KG1 (cell line): ENCODE measurements around the gene GNB5.
"Not testable (repeated sequence)": the region's sequence is repeated elsewhere in the genome, so short reads cannot be mapped to it uniquely, and the experiment has no call there.

Source experiments
- DNase-seq: peaks from one replicate; lab custom pipeline; 2025; lab: John Stamatoyannopoulos, UW

The GNB5 gene

DNA sequence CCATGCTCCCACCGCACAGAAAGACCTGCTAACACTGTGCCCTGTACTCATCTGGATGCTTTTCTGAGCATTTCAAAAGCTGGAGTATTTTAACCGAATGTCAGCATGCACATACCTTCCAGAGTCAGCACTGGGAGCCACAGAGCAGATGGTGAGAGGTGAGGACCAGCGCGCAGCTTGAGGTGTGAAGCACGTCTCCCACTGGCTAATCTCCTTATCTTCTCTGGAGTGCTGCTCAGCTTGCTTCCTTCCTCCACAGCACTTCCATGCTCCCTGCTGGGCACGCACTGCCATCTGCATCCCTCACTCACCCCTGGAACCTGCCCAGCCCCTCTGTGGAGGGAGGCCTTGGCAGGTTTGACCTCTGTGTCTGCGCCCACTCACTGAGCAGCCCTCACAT, at the start of gene GNB5:
TSS of gene GNB5 (minus strand) at position 186 of the 400 bp plus-strand sequence. CDS start 6,716 bp downstream, outside the sequence.
- DNase-seq: no peak

DNA sequence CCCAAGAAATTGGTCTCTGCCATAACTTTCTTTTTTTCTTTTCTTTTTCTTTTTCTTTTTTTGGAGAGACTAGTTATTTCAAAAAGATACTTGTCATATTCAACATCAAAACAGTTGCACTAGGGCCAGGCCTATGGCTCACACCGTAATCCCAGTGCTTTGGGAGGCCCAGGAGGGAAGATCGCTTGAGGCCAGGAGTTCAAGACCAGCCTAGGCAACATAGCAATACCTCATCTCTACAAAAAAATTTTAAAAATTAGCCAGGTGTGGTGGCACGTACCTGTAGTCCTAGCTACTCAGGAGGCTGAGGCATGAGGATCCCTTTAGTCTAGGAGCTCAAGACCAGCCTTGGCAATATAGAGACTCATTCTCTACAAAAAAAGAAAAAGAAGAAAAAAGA, 49.0 kb upstream of the GNB5 start:
- no peak for DNase-seq

DNA sequence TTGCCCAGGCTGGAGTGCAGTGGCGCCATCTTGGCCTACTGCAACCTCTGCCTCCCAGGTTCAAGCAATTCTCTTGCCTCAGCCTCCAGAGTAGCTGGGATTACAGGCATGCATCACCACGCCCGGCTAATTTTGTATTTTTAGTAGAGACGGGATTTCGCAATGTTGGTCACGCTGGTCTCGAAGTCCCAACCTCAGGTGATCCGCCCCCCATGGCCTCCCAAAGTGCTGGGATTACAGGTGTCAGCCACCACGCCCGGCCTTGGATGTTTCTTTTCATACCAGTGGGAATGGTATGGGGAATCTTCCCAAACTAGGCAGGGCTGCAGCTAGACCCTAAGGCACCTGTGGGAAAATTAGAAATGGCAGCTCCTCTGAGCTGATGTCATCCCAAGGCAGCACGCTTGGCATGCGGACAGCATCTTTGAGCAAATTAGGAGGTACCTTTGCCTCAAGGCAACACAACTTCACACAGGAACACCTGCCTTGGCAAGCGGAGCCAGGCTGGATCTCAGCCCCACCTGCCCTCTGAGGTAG, 47.9 kb upstream of the GNB5 start:
- not testable (repeated sequence) for DNase-seq

DNA sequence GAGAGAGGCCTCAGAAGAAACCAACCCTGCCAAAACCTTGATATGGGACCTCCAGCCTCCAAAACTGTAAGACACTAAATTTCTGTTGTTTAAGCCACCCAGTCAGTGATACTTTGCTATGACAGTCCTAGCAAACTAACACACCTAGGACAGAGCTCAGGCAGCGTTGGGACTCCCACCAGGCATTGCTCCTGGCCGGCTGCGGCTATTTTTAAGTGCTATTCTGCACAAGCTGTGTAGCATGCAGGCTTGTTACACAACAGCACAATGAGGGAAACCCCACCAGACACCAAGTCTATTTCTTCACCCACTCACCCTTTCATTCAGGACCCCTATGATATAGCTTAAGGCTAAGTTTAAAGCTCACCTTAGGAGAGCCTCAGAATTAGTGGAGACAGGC, 47.0 kb upstream of the GNB5 start:
- DNase-seq: no peak

DNA sequence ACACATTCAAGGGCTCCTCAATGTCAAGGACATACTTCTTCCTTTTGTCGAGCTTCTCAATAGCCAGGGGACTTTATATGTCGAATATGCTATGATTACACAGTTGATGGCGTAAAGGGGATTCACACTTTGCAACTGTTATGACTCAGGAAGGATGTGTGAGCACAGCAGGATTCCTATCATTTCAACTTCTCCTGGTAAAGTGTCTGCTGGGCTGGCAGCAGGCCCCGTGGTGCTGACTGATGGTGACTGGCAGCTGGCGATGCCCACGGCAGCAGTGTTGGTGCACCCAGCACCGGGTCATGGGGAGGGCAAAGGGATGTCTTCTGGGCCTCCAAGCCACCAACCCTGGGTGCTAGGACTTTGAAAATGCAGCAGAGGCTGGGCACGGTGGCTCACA, 44.8 kb upstream of the GNB5 start:
- no peak for DNase-seq

DNA sequence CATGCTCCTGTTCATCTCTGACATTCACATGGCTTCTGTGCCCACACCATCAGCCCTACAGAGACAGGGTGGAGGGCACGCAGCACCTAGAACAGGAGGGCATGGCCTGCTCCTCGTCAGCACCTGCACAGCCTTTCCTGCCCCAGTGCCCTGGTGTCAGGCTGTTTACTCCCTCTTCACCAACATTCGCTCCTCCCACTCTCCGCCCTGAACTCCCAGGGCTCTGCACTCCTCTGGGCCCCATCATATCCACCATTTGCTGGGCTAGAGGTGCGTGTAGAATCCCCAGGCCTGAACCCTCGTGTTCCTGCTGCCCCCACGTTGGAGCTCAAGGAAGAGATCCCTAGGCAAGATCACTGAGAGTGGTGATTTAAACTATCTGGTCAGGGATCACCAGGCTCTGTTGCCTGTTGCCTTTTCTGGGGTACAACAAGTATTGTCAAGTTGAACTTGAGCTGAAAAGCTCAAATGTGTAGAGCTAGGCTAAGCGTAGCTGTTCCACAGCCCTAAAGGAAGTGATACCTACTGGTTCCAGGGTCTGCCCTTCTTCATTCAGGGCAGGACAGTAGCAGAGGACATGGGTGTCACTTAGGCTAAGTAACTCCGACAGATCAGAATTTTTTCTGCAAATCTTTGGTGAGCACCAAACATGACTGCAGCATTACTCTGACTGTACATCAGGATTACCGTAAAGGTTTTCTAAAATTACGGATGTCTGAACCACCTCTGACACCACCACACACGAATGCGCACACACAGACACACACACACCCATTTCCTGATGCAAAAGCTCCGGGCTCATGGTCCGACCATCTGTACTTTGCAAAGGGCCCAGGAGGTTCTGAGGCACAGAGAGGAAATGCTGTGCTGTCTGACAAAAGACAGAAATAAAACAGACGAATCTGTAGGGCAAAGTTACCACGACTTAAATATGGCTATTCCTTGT, 43.7 kb upstream of the GNB5 start:
- DNase-seq: peak; percentile 36

DNA sequence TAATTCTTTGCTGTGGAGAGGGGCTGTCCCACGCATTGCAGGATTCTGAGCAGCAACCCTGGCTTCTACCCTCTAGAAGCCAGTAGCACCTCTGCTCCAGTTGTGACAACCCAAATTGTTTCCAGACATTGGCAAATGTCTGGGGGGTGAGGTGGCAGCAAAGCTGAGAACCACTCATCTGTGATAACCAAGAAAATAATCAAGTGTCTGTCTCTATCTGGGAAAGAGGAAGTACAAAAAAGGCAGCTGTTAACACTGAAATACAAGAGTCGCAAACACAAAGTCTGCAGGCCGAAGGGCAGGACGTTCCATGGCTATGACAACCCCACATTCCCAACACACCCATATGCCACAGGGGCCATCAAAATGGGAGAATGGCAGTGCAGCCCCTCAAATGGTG, 42.2 kb upstream of the GNB5 start:
- DNase-seq: no peak

DNA sequence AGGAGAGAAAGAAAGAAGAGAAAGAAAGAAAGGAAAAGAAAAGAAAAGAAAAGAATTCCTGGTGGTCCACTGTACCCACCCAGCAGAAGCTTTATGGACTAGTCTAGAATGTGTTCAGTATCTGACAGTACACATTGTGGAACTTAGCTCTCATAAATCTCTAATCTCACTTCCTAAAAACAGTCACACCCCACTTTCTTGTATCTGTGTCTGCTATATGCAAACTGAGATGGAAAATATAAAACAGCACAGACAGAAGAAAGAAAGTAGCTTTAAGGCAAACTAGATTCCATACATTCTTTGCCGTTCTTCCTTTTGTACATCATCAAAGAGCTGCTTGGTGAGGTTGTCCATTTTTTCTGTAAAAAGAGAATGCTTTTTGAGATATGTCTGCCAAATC, 41.1 kb upstream of the GNB5 start:
- DNase-seq: no peak

DNA sequence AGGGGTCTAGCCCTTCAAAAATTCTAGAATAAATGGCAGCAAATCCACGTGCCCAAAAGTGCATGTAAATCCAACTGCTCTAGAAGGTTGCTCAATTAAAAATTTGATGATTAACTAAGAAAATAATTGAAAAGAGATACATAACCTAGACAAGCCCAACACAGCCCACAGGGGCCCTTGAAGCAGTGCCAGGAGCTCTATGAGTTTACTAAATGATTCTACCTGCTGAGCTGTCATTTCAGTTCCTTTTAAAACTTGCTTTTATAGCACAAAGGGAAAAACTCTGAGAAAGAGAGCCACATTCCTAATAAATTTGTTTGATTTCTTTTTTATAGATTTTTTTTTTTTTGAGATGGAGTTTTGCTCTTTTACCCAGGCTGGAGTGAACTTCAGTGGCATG, 38.9 kb upstream of the GNB5 start:
- DNase-seq: no peak

DNA sequence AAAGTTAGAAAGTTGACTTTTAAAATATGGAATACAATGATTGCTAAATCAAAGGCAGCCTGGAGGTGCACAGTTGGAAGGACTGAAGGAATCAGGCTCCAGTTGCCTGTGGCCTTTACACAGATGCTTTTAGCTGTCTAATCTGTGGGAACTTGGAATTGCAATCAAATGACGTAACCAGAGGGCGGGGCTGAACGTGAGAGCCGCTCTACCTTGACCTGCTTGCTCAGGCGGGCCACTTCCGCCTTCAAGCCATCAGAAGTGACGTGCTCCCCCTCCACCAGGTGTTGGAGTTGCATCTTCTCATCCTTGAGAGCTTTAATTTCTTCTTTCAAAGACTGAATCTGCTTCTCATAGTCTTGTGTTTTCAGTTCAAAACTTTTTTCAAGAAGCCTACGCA, 37.7 kb upstream of the GNB5 start:
- no peak for DNase-seq

DNA sequence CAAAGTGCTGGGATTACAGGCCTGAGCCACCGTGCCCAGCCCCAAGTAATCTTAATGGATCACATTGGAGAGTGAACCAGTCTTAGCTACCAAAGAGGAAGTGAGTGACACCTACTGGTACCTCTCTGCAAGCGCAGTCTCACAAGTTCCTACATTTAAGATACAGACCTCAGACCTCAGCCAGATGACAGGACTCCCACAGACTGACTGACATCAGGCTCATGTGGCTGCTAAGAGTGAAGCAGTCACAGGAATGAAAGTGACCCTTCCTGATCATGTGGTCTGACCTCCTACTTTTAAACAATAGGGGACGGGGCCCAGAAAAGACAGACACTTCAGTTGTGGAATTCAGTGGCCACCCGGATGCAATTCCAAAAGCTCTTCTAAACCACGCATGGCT, 36.3 kb upstream of the GNB5 start:
- peak; percentile 72 for DNase-seq

DNA sequence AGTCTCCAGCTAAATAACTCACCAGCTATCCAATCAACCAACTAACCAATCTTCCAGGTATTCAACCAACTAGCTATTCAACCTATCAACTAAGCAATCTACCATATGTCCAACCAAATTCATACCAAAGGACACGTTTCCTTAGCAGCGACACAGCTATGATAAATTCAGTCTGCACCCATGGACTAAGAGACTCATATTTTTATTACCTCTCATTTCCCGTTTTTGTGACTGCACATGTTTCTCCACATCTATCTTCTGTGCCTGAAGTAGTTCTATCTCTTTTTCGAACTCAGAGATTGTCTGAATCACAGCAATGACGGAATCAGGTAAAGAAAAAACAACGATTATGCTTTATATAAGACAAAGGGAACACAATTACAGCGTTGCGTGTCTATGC, 34.0 kb upstream of the GNB5 start:
- no peak for DNase-seq

DNA sequence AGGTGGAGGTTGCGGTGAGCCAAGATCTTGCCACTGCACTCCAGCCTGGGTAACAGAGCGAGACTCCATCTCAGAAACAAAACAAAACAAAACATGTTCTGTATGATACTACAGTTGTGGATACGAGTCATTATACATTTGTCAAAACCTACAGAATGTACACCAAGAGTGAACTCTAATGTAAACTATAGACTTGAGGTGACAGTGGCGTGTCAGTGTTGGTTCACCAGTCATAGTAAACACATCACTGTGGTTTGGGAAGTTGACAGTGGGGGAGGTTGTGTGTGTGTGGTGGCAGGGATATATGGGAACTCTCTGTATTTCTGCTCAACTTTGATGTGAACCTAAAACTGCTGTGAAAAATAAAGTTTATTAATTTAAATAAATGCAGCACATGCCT, 33.0 kb upstream of the GNB5 start:
- DNase-seq: no peak

DNA sequence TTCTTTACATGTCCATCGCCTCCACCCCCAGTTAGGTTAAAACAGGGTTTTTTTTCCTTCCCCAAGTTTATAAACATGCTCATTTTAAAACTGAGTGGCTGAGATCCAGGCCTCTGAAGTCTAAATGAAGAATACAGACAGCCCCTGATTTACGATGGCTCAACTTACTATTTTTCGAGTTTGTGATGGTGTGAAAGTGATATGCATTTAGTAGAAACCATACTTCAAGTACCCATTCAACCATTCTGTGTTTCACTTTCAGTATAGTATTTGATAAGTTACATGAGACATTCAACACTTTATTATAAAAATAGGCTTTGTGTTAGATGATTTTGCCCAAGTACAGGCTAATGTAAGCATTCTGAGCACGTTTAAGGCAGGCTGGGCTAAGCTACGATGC, 30.5 kb upstream of the GNB5 start:
- DNase-seq: no peak

DNA sequence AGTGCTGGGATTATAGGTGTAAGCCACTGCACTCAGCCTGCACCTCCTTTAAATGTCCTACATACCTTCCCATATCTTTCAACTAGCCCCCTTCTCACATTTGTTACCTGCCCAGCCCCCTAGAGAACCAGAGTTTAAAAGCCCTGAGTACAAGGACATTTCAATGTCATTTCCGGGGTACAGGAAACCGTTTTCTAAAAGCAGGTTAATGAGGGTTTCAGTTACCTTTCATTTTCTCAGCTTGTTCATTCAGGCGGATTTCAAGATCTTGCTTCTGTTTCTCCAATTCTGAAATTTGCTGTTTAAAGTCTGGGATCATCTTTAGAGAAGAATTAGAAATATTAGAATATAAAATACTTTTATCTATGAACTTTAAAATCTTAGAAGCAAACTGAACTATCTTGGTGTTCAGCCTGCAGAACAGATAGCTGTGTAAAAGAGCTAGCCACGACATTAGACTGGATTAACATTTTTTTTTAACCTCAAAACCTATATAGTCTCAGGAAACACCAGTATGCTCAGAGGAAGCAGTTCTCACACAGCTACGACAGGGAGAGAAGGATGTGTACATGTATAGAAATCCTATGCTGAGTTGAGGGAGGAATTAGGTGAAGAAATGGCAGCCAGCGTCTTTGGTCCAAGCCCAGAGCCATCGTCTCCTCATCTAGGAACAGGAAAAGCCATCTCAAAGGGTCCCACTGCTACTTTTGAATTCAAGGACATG, 29.9 kb upstream of the GNB5 start:
- DNase-seq: no peak

DNA sequence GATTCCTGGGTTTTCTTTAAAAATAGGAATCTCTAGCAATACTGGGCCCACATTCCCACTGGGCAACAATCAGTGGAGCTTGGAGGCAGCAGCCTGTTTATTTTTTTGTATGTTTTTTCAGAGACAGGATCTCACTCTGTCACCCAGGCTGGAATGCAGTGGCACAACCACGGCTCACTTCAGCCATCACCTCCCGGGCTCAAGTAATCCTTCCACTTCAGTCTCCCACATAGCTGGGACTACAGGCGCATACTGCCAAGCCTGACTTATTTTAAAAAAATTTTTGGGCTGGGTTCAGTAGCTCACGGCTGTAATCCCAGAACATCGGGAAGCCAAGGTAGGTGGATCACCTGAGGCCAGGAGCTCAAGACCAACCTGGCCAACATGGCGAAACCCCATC, 29.1 kb upstream of the GNB5 start:
- no peak for DNase-seq

DNA sequence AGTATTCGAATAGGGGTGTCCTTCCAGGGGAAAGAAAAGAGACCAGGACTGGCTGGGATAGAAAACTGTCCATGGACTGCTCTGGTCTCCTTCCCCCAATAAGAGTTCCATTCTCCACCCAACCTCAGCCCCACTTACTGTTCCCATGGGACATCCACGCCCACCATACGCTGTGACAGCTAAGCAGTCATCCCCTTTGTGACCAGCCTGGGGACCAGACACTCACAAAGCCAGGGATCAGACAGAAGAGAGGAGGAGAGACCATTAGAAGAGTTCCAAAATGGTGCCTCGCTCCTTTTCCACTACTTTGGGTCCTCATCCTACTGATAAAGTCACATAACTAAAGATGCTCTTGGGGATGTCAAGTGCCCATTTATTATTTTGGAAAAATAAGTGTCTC, 27.6 kb upstream of the GNB5 start:
- DNase-seq: no peak

DNA sequence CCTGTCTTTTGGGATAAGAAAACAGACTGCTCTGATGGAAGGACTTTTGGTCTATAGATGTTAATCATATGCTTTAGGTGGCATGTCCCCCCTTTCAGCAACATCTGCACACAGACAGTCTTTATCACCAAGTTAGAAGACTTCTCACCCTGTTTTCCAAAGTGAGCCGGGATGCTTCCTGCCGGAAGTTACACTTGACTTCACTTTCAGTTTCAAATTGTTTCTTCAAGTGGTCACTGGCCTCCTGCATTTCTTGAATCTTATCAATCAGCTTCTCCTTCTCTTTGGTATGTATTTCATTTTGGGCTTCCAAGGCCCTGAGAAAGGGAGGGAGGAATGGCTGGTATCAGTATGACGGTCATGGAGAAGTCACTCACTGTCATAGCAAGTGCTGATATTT, 27.2 kb upstream of the GNB5 start:
- no peak for DNase-seq

DNA sequence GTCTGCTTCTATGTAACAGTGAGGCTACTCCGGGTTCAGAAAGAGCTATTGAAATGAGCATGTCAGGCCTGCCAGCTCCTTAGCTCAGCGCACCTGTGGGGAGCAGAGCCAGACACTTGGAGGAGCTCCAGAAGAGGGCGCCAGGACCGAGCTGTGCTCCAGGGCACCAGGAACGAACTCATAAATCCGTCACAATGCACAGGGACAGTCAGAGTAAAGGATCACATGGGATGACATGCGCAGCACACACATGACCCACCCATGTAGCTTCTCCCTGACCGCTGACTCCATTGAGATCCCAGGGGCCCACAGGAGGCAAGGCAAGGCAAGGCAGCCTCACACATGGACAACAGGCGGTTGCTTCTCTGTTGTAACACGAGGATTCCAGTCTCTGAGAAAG, 26.0 kb upstream of the GNB5 start:
- no peak for DNase-seq

DNA sequence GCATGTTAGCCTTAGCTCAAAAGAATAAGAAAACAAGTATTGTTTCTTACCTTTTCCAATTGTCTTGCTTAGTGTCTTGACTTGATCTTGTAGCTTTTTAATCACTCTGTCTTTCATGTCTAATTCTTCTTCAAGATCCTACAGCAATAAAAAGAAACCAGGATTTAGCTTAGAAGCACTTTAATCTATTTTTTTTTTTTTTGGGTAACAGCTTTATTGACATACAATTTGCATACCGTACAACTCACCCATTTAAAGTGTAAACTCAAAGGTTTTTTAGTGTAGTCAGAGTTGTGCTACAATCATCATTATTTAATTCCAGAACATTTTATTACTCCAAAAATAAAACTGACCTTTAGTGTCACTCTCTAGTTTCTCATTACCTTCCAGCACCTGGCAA, 23.4 kb upstream of the GNB5 start:
- no peak for DNase-seq

DNA sequence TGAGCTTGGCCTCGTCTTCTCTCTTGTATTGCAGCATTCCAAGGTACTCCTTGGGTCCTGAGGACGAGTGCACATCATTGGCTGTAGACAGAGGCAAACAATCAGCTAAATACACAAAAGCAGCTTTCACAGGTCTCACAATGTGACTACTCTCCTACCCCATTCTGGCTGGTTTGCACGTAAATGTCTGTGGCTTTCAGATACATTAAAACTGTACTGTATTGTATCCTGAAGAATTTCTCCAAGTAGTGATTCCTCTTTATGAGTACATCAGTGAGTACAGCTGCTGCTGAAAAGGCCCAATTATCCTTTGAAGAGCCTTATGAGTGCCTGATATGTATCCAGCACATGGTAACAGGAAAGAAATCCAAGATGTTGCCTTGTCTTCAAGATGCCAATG, 22.0 kb upstream of the GNB5 start:
- DNase-seq: no peak

DNA sequence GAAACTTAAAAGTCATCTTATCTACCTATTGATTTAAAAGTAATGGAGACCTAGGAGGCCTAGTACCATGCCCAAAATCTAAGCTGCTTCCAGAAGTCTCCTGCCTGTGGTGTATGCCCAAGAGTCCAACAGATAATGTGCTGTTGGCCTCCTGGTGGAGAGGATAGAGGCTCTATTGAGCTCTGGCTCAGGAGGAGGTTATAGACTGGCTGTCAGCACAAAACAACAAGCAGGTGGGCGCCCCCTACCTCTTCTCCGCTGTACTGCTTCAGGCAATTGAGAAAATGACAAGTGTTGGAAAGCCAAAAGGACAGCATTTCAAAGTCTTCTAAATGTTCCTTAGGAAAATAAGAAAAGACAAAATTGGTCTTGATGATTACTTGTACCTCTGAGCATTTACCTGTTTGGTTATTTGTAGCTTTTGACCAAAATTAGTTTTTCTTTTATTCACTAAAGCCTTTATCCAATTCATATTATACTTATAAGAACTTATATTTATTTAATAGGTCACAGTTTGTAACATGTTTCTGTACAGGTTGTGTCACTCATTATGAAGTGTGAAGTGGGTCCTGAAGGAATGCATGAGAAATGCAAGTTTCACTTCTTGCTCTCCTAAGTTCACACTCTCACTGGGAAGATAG, 17.2 kb upstream of the GNB5 start:
- DNase-seq: peak; percentile 17

DNA sequence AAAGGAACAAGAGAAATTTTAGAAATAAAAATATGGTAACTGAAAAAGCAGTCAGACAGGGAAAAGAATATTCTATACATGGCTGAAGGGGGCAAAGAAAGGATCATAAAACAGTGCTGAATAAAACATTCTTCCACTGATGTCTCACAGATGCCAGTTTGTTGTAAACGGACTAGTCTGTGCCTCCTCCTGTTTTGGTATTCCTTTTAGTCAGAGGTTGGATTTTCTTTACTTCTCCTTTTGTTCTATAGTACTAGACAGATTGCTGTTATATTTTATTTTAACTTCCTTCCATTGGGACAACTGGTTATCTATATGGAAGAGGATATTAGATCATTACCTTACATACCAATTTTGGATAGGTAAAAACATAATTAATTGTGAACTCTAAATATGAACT, 16.0 kb upstream of the GNB5 start:
- DNase-seq: no peak
